ENCODE measurements around the gene SCG2.

The SCG2 gene

DNA sequence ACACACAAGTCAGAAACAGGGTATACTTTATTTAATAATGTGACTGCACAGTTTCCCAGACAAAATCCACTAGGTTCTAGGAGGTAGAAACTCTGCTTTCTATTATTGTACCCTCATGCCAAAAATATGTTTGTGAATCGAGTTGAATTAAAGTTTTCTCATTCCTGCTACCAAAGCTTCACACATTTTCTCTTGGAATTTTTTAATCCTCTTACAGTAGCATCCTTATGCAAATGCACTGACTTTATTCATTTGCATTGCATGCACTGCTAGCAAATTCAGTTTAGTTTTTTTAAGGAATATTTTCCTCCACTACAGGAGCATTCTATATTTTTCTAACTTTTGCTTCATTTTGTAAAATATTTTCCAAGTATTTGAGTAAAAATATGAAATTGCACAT lies 4.8 kb upstream of the SCG2 start:
- Histone ChIP-seq H3K9ac (ENCODE audit: low read length) (no peak overlapping the region), H3K4me3 (ENCODE audit: low read length) (no peak overlapping the region), H3K4me1 (ENCODE audit: low read length) (no peaks in the 10 kb centered on the region), H3K9me3 (replicated peaks; ENCODE audit: insufficient read depth, low read length) (no peaks in the 10 kb centered on the region), H3K27me3 (replicated peaks; ENCODE audit: insufficient read depth, low read length) (no peaks in the 10 kb centered on the region), H4K20me1 (ENCODE audit: insufficient read depth, low read length) (no peaks in the 10 kb centered on the region), H3K4me2 (ENCODE audit: low read depth, low read length) (no peak overlapping the region), H3K9me2 (replicated peaks; ENCODE audit: insufficient read depth, low read length) (no peaks in the 10 kb centered on the region), H3K36me3 (replicated peaks; ENCODE audit: insufficient read depth, low read length) (no peaks in the 10 kb centered on the region), H3K27ac (ENCODE audit: low read length) (no peak overlapping the region), H3F3A (ENCODE audit: insufficient read depth, low read length) (no peaks in the 10 kb centered on the region), H2AFZ (ENCODE audit: low read length) (no peak overlapping the region), H3K79me2 (ENCODE audit: low read length) (no peaks in the 10 kb centered on the region)
- DNase-seq: no peak
- TF ChIP-seq EZH2phosphoT487 (IDR thresholded peaks at IDR 0.05; ENCODE audit: low read length) (no peak), EZH2 (optimal IDR thresholded peaks at IDR 0.05; ENCODE audit: low read depth, low read length) (no peak)
- TF ChIP-seq, protein P1, sequence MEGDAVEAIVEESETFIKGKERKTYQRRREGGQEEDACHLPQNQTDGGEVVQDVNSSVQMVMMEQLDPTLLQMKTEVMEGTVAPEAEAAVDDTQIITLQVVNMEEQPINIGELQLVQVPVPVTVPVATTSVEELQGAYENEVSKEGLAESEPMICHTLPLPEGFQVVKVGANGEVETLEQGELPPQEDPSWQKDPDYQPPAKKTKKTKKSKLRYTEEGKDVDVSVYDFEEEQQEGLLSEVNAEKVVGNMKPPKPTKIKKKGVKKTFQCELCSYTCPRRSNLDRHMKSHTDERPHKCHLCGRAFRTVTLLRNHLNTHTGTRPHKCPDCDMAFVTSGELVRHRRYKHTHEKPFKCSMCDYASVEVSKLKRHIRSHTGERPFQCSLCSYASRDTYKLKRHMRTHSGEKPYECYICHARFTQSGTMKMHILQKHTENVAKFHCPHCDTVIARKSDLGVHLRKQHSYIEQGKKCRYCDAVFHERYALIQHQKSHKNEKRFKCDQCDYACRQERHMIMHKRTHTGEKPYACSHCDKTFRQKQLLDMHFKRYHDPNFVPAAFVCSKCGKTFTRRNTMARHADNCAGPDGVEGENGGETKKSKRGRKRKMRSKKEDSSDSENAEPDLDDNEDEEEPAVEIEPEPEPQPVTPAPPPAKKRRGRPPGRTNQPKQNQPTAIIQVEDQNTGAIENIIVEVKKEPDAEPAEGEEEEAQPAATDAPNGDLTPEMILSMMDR (IDR thresholded peaks at IDR 0.05; ENCODE audit: low read length): no peak

DNA sequence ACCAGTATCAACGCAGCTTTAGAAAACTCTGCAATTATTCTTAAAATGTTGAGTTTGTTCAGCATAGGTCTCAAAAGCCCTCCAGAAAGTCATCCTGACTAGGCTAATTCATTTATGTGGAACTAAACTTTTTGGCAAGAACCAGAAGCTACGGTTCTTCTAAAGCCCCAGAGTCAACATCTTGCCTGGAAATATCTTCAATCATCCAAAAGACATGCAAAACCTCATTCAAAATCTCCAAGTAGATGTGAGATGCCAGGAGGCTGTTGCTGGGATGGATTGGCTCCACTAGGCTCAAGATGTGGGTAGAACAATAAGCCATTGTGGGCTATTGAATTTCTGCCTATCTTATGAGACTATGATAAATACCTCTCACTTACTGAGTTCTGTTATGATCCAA lies 2.1 kb upstream of the SCG2 start:
- Histone ChIP-seq H2AFZ (ENCODE audit: low read length) (no peak overlapping the region), H3K9ac (ENCODE audit: low read length) (no peak overlapping the region)
- no peak for DNase-seq

GRCh38 chr2:223602972-223603371 lies 811 bp upstream of the SCG2 start:
- no peaks in the 10 kb centered on the region for H4K20me1 ChIP-seq (ENCODE audit: insufficient read depth, low read length)
- no peaks in the 10 kb centered on the region for H3K4me1 ChIP-seq (ENCODE audit: low read length)
- H3K4me3 ChIP-seq (ENCODE audit: low read length): no peak overlapping the region
- no peaks in the 10 kb centered on the region for H3K36me3 ChIP-seq (replicated peaks; ENCODE audit: insufficient read depth, low read length)
- H3K27ac ChIP-seq (ENCODE audit: low read length): no peak overlapping the region
- no peak for DNase-seq
- H3K27me3 ChIP-seq (replicated peaks; ENCODE audit: insufficient read depth, low read length): no peaks in the 10 kb centered on the region
- no peak overlapping the region for H3K4me2 ChIP-seq (ENCODE audit: low read depth, low read length)
- no peaks in the 10 kb centered on the region for H3K9me2 ChIP-seq (replicated peaks; ENCODE audit: insufficient read depth, low read length)
- H3K9ac ChIP-seq (ENCODE audit: low read length): no peak overlapping the region
- no peak overlapping the region for H2AFZ ChIP-seq (ENCODE audit: low read length)
- no peaks in the 10 kb centered on the region for H3F3A ChIP-seq (ENCODE audit: insufficient read depth, low read length)
- TF ChIP-seq, protein P1 (IDR thresholded peaks at IDR 0.05; ENCODE audit: low read length): no peak
- TF ChIP-seq EZH2phosphoT487 (IDR thresholded peaks at IDR 0.05; ENCODE audit: low read length): no peak
- TF ChIP-seq EZH2 (optimal IDR thresholded peaks at IDR 0.05; ENCODE audit: low read depth, low read length): no peak
- H3K79me2 ChIP-seq (ENCODE audit: low read length): no peaks in the 10 kb centered on the region
- H3K9me3 ChIP-seq (replicated peaks; ENCODE audit: insufficient read depth, low read length): no peaks in the 10 kb centered on the region

More for the DNA sequence above, 2.1 kb upstream of the SCG2 start:
- no peaks in the 10 kb centered on the region for H3K36me3 ChIP-seq (replicated peaks; ENCODE audit: insufficient read depth, low read length)
- H3K79me2 ChIP-seq (ENCODE audit: low read length): no peaks in the 10 kb centered on the region
- H3F3A ChIP-seq (ENCODE audit: insufficient read depth, low read length): no peaks in the 10 kb centered on the region
- no peak overlapping the region for H3K4me2 ChIP-seq (ENCODE audit: low read depth, low read length)
- no peaks in the 10 kb centered on the region for H4K20me1 ChIP-seq (ENCODE audit: insufficient read depth, low read length)
- H3K4me1 ChIP-seq (ENCODE audit: low read length): no peaks in the 10 kb centered on the region
- no peaks in the 10 kb centered on the region for H3K9me3 ChIP-seq (replicated peaks; ENCODE audit: insufficient read depth, low read length)
- H3K4me3 ChIP-seq (ENCODE audit: low read length): no peak overlapping the region
- no peak for TF ChIP-seq EZH2 (optimal IDR thresholded peaks at IDR 0.05; ENCODE audit: low read depth, low read length)
- TF ChIP-seq EZH2phosphoT487 (IDR thresholded peaks at IDR 0.05; ENCODE audit: low read length): no peak
- TF ChIP-seq, protein P1 (IDR thresholded peaks at IDR 0.05; ENCODE audit: low read length): no peak
- no peak overlapping the region for H3K27ac ChIP-seq (ENCODE audit: low read length)
- no peaks in the 10 kb centered on the region for H3K27me3 ChIP-seq (replicated peaks; ENCODE audit: insufficient read depth, low read length)
- H3K9me2 ChIP-seq (replicated peaks; ENCODE audit: insufficient read depth, low read length): no peaks in the 10 kb centered on the region

All from MM.1S (cell line).